HG03025 (cell line): Measurements from ENCODE around the gene TMIGD2.
A peak's percentile ranks its signal among the peaks of the same experiment; 100 is the strongest.
"Not testable (repeated sequence)": the region's sequence is repeated elsewhere in the genome, so short reads cannot be mapped to it uniquely, and the experiment has no call there.

Experiments
- ATAC-seq: cut with Tn5 transposase; IDR thresholded peaks from one replicate; pipeline ENCODE4 v1.9.1; 2021; ENCODE audit warnings: mild to moderate bottlenecking, moderate library complexity; ENCODE audit not compliant: unreplicated experiment, low FRiP score

The TMIGD2 gene

GRCh38 chr19:4302243-4302640 is at the start of gene TMIGD2:
TSS of gene TMIGD2 (minus strand) at chr19:4302389. CDS start at chr19:4302385, 4 bp downstream.
- no peak for ATAC-seq

DNA sequence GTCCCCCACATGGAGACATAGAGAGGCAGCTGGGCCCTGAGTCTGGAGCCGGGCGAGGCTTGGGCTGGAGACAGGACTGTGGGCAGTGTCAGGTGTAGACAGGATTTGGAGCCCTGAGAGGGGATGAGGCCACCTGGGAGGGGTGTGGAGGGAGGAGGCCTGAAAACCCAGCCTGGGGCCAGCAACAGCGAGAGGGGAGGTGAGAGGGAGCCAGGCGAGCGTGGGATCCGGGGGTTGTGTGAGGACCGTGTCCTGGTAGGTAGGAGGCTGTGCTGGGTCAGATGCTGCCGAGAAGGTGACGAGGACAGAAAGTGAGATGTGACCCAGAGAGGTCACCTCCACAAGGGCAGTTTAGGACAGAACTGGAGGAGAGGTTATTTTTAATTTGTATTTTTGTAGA is 48.5 kb upstream of the TMIGD2 start:
- ATAC-seq: no peak

GRCh38 chr19:4350111-4350510 is 47.9 kb upstream of the TMIGD2 start:
- no peak for ATAC-seq

GRCh38 chr19:4349225-4349624 is 47.0 kb upstream of the TMIGD2 start:
- not testable (repeated sequence) for ATAC-seq

DNA sequence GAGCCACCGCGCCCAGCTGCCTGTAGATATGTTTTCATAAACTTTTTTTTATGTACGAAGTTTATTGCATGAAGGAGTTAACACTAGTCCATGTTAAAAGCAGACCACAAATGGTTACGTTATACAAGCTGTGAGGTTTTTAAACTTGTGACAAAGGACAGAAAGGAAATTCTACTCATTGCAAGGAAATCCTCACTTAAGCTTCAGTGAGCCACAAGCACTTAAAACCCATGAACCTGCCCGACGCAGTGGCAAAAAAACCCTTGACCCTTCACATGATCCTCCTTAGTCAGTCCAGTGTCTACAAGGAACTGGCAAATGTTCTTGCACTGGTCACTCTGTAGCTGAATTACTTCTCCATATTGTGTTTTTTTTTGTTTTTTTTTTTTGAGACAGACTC is 45.3 kb upstream of the TMIGD2 start:
- ATAC-seq: no peak

- ATAC-seq: no peak
These were observed 43.8 kb upstream of the TMIGD2 start for GRCh38 chr19:4346020-4346383.

DNA sequence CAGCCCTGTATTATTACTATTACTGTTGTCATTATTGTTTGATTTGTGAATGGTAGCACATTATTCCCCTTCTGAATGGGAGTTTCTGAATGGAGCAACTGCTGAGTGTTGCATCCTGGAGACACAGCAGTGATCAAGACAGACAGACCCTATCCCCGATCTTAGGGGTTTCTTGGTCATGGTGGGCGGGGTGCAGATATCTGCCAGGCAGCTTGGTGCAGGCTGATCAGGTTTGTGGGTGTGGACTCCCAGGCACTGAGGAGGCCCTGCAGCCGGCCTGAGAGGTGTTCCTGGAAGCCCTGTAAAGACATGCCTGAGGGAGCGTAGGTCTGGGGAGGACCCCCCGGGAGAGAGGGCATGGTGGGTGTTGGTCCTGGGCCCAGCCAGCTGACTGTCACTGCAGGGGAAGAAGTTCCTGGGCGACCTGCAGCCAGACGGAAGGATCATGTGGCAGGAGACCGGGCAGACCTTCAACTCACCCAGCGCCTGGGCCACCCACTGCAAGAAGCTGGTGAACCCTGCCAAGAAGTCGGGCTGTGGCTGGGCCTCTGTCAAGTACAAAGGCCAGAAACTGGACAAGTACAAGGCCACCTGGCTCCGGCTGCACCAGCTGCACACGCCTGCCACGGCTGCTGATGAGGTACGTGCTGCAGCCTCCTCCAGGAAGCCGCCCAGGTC is 43.3 kb upstream of the TMIGD2 start:
- ATAC-seq: no peak

- ATAC-seq: peak; percentile 52
These were observed 41.5 kb upstream of the TMIGD2 start, which contains the start of gene MPND for GRCh38 chr19:4343370-4344307. TSS of gene MPND (plus strand) at chr19:4343562. CDS start at chr19:4343594, 32 bp downstream.

DNA sequence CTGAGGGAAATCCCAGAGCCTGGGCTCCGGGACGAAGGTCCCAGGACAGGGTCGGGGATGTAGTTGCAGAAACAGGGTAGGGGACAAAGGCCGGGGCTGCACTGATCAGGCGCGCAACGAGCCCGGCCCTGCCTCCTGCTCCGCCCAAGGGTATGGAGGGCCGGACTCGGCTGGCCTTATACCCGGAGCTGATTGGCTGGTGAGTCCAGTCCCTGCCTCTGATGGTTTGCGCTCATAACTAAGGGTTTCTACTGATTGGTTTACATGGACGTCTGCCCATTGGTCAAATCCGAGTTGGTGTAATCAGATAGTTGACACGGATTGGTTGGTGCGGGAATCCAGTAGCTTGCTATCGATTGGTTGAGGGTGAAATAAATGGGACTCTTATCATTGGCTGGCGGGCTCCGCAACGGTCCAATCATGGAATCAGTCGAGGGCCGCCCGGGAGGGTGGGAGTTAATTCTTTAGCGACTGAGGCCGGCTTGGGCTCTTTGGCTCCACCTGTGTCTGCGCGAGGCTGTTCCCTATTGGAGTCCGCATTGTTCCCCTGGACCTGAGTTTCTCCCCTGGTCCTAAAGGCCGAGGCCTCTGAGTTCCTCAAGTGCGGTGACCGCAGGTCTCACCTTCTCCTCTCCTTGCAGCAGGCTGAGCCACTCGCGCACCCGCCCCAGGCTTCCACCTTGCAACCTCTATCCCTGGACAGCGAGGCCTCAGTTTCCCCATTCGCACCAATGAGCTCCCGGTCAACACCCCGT is 40.6 kb upstream of the TMIGD2 start:
- ATAC-seq: peak; percentile 78

- ATAC-seq: no peak
These were observed 40.1 kb upstream of the TMIGD2 start for GRCh38 chr19:4342314-4342614.

DNA sequence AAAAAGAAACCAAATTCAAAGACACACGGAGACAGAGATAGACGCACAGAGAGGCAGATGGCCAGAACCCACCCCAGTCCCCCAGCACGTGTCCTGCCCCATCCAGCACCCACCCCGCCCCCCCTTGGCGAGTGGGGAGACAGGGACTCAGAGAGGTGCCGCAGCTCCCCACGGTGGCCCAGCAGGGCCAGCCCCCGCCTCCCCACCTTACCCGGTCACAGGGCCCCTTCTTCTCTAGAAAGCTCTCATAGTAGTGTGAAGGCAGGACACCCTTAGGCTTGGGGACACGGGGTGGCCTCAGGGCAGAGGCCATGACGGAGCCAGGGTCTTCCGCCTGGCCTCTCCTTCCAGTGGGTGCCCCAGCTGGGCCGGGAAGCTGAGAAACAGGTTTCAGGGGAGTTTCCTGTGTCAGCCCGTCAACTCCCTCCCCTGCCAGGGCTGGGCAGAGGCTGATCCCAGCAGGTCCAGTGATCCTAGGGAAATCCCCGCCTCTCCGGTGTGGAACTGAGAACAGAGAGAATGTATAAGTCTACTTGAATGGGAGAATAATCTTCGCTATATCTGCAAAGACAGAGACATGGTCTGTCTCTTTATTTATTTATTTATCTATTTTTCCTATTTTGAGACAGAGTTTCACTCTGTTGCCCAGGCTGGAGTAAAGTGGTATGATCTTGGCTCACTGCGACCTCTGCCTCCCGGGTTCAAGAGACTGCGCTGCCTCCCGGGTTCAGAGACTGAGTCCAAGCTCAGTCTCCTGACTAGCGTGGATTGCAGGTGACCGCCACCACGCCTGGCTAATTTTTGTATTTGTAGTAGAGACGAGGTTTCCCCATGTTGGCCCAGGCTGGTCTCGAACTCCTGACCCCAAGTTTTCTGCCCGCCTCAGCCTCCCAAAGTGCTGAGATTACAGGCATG is 36.5 kb upstream of the TMIGD2 start, which contains the start of gene STAP2:
TSS of gene STAP2 (minus strand) at position 387 of the 915 bp plus-strand sequence. CDS start at position 313, 74 bp downstream.
- ATAC-seq: no peak

- ATAC-seq: no peak
These were observed 35.8 kb upstream of the TMIGD2 start for GRCh38 chr19:4337906-4338440.

- ATAC-seq: no peak
These were observed 32.9 kb upstream of the TMIGD2 start for GRCh38 chr19:4334929-4335570.

DNA sequence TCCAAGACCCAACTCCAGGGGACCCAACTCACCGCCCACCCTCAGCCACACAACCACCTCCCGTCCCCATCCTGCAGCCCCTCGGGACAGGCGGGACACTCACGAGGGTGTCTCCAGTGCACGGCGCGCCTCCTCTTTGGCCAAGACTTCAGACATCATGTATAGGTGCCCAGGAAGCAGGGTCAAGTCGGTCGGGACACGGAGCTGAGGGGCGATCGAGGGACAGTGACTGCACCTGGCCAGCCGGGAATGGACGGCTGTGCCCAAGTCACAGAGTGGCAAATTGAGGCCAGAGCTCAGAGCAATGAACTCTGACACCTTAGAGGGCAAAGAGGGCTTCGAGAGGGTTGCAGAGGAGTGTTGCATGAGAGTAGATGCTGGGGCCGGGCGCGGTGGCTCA is 27.7 kb upstream of the TMIGD2 start:
- no peak for ATAC-seq

DNA sequence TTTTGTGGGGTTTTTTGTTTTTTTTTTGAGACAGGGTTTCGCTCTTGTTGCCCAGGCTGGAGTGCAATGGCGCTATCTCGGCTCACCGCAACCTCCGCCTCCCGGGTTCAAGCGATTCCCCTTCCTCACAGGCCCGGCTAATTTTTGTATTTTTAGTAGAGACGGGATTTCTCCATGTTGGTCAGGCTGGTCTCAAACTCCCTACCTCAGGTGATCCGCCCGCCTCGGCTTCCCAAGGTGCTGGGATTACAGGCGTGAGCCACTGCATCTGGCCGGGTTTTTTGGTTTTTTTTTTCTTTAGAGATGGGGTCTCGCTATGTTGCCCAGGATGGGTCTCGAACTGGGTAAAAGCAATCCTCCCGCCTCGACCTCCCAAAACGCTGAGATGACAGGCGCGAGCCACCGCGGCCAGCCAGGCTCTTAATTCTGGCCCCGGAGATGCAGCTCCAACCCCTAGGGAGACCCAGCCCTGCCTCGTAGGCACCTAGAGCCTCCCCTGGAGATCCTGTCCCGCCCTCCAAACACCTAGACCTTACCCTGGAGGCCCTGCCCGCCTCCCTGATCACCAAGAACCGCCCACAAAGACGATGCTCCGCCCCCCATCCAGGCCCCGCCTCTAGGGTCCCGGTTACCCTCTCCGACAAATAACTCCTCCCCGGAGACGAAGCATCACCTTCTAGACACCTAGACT is 26.9 kb upstream of the TMIGD2 start:
- not testable (repeated sequence) for ATAC-seq

- peak; percentile 60 for ATAC-seq
These were observed 26.2 kb upstream of the TMIGD2 start for GRCh38 chr19:4328243-4328990.

- peak; percentile 5 for ATAC-seq
These were observed 25.7 kb upstream of the TMIGD2 start for GRCh38 chr19:4327877-4328242.
